GM12891 (cell line): ENCODE data around the gene KLHL10.

Experiments used
- PAX5 ChIP-seq: IDR thresholded peaks from 2 replicates; pipeline ENCODE4 v1.6.1; 2011; ENCODE audit warnings: low read length, moderate library complexity, mild to moderate bottlenecking; ENCODE audit not compliant: insufficient read depth, severe bottlenecking
- POLR2A ChIP-seq: IDR thresholded peaks from 2 replicates; pipeline ENCODE4 v1.6.1; 2011; ENCODE audit warnings: low read depth, low read length, control low read depth
- POLR2AphosphoS5 ChIP-seq: IDR thresholded peaks from 2 replicates; pipeline ENCODE4 v1.6.1; 2011; ENCODE audit warnings: low read depth, low read length, control low read depth
- POU2F2 ChIP-seq: IDR thresholded peaks from 2 replicates; pipeline ENCODE4 v1.6.1; 2011; ENCODE audit warnings: low read depth, mild to moderate bottlenecking, control low read depth, low read length, moderate library complexity
- SPI1 ChIP-seq: IDR thresholded peaks from 2 replicates; pipeline ENCODE4 v1.6.1; 2011; ENCODE audit warnings: low read depth, low read length, control low read depth
- TAF1 ChIP-seq: IDR thresholded peaks from 2 replicates; pipeline ENCODE4 v1.6.1; 2011; ENCODE audit warnings: low read depth, low read length, control low read depth

- TF ChIP-seq POLR2AphosphoS5 (no peak), POLR2A (no peak), TAF1 (no peak), SPI1 (no peak), POU2F2 (no peak), PAX5 (no peak)
These were observed 11.8 kb downstream of the KLHL10 start for GRCh38 chr17:41849251-41849990.
